Measurements from ENCODE around the gene ATP10A. TPM values are rescaled to one million over a fixed set of nuclear protein-coding genes. Genes with fewer than 3 reads are reported as not detected.
A peak's percentile ranks its signal among the peaks of the same experiment; 100 is the strongest.

ATP10A gene
- total RNA-seq, 1 donor from 2014 or later = 0.58 TPM

GRCh38 chr15:25675396-25675795 lies 187.7 kb downstream of the ATP10A start:
- peak overlapping the region; percentile 35 for H3K27ac ChIP-seq (replicated peaks)
- intact Hi-C loops (cut with micrococcal nuclease) = no loop called here
- peaks cover 25% of the 10 kb centered on the region for H3K4me1 ChIP-seq

GRCh38 chr15:25674913-25675312 lies 188.2 kb downstream of the ATP10A start:
- peak; percentile 66 for DNase-seq
- peaks cover 30% of the 10 kb centered on the region for H3K4me1 ChIP-seq
- intact Hi-C loops (cut with micrococcal nuclease) = no loop called here

More at GRCh38 chr15:25675396-25675795, 187.7 kb downstream of the ATP10A start:
- Histone ChIP-seq H3K4me3 (no peak overlapping the region), H3K27me3 (ENCODE audit: low read depth) (no peaks in the 10 kb centered on the region), H3K36me3 (no peaks in the 10 kb centered on the region), H3K9me3 (replicated peaks) (no peaks in the 10 kb centered on the region)
- TF ChIP-seq, protein P1, sequence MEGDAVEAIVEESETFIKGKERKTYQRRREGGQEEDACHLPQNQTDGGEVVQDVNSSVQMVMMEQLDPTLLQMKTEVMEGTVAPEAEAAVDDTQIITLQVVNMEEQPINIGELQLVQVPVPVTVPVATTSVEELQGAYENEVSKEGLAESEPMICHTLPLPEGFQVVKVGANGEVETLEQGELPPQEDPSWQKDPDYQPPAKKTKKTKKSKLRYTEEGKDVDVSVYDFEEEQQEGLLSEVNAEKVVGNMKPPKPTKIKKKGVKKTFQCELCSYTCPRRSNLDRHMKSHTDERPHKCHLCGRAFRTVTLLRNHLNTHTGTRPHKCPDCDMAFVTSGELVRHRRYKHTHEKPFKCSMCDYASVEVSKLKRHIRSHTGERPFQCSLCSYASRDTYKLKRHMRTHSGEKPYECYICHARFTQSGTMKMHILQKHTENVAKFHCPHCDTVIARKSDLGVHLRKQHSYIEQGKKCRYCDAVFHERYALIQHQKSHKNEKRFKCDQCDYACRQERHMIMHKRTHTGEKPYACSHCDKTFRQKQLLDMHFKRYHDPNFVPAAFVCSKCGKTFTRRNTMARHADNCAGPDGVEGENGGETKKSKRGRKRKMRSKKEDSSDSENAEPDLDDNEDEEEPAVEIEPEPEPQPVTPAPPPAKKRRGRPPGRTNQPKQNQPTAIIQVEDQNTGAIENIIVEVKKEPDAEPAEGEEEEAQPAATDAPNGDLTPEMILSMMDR (IDR thresholded peaks at IDR 0.05; ENCODE audit: borderline replicate concordance) = no peak
- DNase-seq = no peak

DNA sequence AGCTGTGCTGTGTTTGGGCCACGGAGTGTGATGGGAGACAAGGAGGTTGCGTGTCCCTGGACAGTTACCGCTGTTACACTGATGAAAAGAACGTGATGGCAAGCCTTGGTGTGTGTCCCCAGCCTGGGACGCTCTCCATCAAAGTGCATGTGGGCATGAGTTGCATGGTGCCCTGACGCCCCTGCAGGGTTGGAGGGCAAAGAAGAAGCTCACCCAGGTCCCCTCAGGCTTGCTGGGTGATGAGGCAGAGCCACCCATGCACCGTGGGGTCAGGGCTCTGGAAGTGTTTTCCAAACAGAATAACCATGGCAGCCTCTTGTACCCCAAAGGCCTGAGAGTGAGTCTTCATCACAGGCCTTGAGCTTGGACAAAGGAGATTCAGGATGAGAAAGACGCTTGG lies 189.2 kb downstream of the ATP10A start:
- intact Hi-C loops (cut with micrococcal nuclease) = no loop called here
- no peak for DNase-seq
- TF ChIP-seq, protein P1 (IDR thresholded peaks at IDR 0.05; ENCODE audit: borderline replicate concordance) = no peak
- no peak overlapping the region for H3K4me3 ChIP-seq
- no peak overlapping the region for H3K27ac ChIP-seq (replicated peaks)
- peaks cover 4% of the 10 kb centered on the region for H3K27me3 ChIP-seq (ENCODE audit: low read depth)
- no peaks in the 10 kb centered on the region for H3K9me3 ChIP-seq (replicated peaks)
- H3K36me3 ChIP-seq = no peaks in the 10 kb centered on the region
- H3K4me1 ChIP-seq = peaks cover 34% of the 10 kb centered on the region

More at GRCh38 chr15:25674913-25675312, 188.2 kb downstream of the ATP10A start:
- Histone ChIP-seq H3K9me3 (replicated peaks) (no peaks in the 10 kb centered on the region), H3K27me3 (ENCODE audit: low read depth) (no peaks in the 10 kb centered on the region), H3K36me3 (no peaks in the 10 kb centered on the region), H3K4me3 (no peak overlapping the region), H3K27ac (replicated peaks) (peak overlapping the region; percentile 35)
- TF ChIP-seq, protein P1 (IDR thresholded peaks at IDR 0.05; ENCODE audit: borderline replicate concordance) = no peak

DNA sequence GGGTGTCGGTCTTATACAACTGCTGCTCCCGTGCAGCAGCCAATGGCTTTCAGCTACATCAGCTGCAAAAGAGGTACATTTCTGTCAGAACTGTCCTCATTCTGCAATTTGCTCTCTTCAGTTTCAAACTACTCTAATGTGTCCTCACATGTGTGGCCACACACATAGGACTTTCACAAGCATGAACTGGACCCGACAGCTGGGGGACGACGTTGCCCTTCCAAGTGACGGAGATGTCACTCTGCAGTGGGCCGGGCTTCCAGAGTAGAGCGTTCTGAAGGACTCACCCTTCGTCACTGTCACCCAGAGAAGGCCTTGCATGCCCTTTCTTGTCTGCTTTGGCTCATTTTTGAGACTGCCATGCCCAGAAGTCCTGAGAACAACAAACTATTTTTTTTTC lies 189.8 kb downstream of the ATP10A start:
- Histone ChIP-seq H3K36me3 (no peaks in the 10 kb centered on the region), H3K4me3 (no peak overlapping the region), H3K4me1 (peaks cover 34% of the 10 kb centered on the region), H3K27ac (replicated peaks) (no peak overlapping the region), H3K9me3 (replicated peaks) (no peaks in the 10 kb centered on the region), H3K27me3 (ENCODE audit: low read depth) (peaks cover 5% of the 10 kb centered on the region)
- intact Hi-C loops (cut with micrococcal nuclease) = no loop called here
- DNase-seq = no peak
- TF ChIP-seq, protein P1 (IDR thresholded peaks at IDR 0.05; ENCODE audit: borderline replicate concordance) = no peak

GRCh38 chr15:25671132-25671531 lies 192.0 kb downstream of the ATP10A start:
- peak overlapping the region; percentile 51 for H3K4me3 ChIP-seq
- no peaks in the 10 kb centered on the region for H3K9me3 ChIP-seq (replicated peaks)
- DNase-seq = no peak
- peaks cover 34% of the 10 kb centered on the region for H3K4me1 ChIP-seq
- H3K36me3 ChIP-seq = no peaks in the 10 kb centered on the region
- intact Hi-C loops (cut with micrococcal nuclease) = no loop called here
- TF ChIP-seq, protein P1 (IDR thresholded peaks at IDR 0.05; ENCODE audit: borderline replicate concordance) = no peak
- H3K27me3 ChIP-seq (ENCODE audit: low read depth) = peaks cover 5% of the 10 kb centered on the region
- peak overlapping the region; percentile 79 for H3K27ac ChIP-seq (replicated peaks)

All from left ventricle myocardium inferior (tissue), 1 donor.